SU-DHL-6 (cell line): ENCODE results near the gene TMEM11.

ENCODE experiments used
- H2AFZ ChIP-seq: fragments of 200-600 bp; sonication (generic); 2 replicates; pipeline ENCODE4 v1.6.1; 2014; ENCODE audit warnings: low read depth, mild to moderate bottlenecking, moderate library complexity, mixed read lengths, antibody characterized with exemption, low read length; ENCODE audit not compliant: severe bottlenecking
- H3F3A ChIP-seq: fragments of 200-600 bp; shearing (Covaris generic); 2 replicates; pipeline ENCODE4 v1.6.0; 2016; ENCODE audit warnings: antibody characterized with exemption, mild to moderate bottlenecking; ENCODE audit not compliant: insufficient read depth
- H3K27ac ChIP-seq: fragments of 200-600 bp; sonication (generic); 2 replicates; pipeline ENCODE4 v1.5.1; 2016; ENCODE audit warnings: low read depth, mild to moderate bottlenecking, low read length, moderate library complexity, mixed read lengths
- H3K27me3 ChIP-seq: fragments of 200-600 bp; sonication (generic), shearing (Covaris generic); 2 replicates; pipeline ENCODE4 v1.6.0; 2014; ENCODE audit warnings: mild to moderate bottlenecking, low read length
- H3K36me3 ChIP-seq: fragments of 200-600 bp; sonication (generic); 2 replicates; pipeline ENCODE4 v1.6.1; 2014; ENCODE audit warnings: mild to moderate bottlenecking, low read length, mixed read lengths
- H3K4me2 ChIP-seq: fragments of 300-600, 200-600 bp; shearing (Covaris generic), sonication (generic); 2 replicates; pipeline ENCODE4 v1.6.0; 2014; ENCODE audit warnings: low read length, low read depth, mild to moderate bottlenecking; ENCODE audit not compliant: poor library complexity, severe bottlenecking
- H3K4me3 ChIP-seq: fragments of 200-600 bp; sonication (generic); 2 replicates; pipeline ENCODE4 v1.5.1; 2014; ENCODE audit warnings: antibody characterized with exemption, low read length, mild to moderate bottlenecking, mixed read lengths; ENCODE audit not compliant: insufficient read depth, poor library complexity, severe bottlenecking
- H3K79me2 ChIP-seq: fragments of 200-600 bp; sonication (generic); 2 replicates; pipeline ENCODE4 v1.6.1; 2014; ENCODE audit warnings: mild to moderate bottlenecking, low read length, moderate library complexity; ENCODE audit not compliant: insufficient read depth
- H3K9ac ChIP-seq: fragments of 200-600 bp; sonication (generic); 2 replicates; pipeline ENCODE4 v1.7.0; 2014; ENCODE audit warnings: mild to moderate bottlenecking, low read length
- H3K9me2 ChIP-seq: fragments of 200-600 bp; sonication (generic); replicated peaks from 2 replicates; pipeline ENCODE4 v1.6.1; 2014; ENCODE audit warnings: low read length; ENCODE audit not compliant: insufficient read depth
- H3K9me3 ChIP-seq: fragments of 200-600 bp; sonication (generic); 2 replicates; pipeline ENCODE4 v1.6.1; 2014; ENCODE audit warnings: low read length, mixed read lengths; ENCODE audit not compliant: insufficient read depth
- H4K20me1 ChIP-seq: fragments of 200-600 bp; sonication (generic); 2 replicates; pipeline ENCODE4 v1.6.1; 2014; ENCODE audit warnings: low read depth, mild to moderate bottlenecking, antibody characterized with exemption, low read length, moderate library complexity, mixed read lengths
- CTCF ChIP-seq: fragments of 200-600 bp; sonication (generic); IDR thresholded peaks from one replicate; pipeline ENCODE4 v1.5.1; 2017; ENCODE audit warnings: antibody characterized with exemption, mild to moderate bottlenecking, low read length, moderate library complexity; ENCODE audit not compliant: insufficient read depth, poor library complexity, severe bottlenecking
- EZH2phosphoT487 ChIP-seq: fragments of 200-600 bp; sonication (generic), shearing (Covaris generic); conservative IDR thresholded peaks from 2 replicates; pipeline ENCODE4 v1.6.1; 2018; ENCODE audit warnings: mild to moderate bottlenecking, antibody characterized with exemption, low read length, moderate library complexity, mixed read lengths

The TMEM11 gene, protein sequence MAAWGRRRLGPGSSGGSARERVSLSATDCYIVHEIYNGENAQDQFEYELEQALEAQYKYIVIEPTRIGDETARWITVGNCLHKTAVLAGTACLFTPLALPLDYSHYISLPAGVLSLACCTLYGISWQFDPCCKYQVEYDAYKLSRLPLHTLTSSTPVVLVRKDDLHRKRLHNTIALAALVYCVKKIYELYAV

DNA sequence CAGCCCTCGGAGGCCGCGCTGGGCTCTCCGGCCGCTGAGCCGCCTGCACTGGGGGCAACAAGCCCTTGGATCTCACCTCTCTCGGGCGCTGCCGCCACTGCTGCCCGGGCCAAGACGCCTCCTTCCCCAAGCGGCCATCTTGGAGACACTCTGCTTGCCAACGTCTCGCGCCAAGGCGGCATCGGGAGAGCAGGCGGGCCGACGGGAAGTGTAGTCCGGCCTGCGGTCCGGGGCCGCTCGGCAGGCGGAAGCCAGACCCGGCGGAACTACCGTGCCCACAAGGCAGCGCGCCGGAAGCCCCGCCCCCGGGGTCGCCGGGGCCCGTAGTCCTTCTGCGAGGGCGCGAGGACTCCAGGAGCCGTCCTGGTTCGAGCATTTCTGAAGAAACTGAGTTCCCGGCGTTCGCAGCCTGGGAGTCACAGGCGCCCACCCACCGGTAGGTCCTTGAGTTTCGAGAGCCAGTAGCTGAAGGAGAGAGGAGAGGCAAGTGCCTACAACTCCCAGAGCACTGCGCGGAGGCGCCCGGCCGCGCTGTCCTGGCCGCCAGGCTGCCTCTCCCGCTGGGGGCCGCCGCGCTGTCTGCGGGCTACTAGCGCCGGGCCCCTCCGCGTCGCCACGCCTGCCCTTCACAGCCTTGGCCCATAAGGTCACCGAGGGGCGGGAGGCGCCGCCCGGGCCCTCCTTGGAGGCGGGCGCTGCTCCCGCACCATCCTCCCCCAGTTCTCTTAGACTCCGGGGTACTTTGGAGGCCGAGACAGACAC lies at the start of gene TMEM11:
Gene TMEM11 (minus strand): TSS at position 147 of the 762 bp plus-strand sequence. CDS start 9 bp downstream, at position 138.
- Histone ChIP-seq H3K36me3 (no peaks in the 10 kb centered on the region), H3K9me3 (no peaks in the 10 kb centered on the region), H3F3A (no peaks in the 10 kb centered on the region), H3K9ac (peak within 1 kb of the TSS; percentile 98), H3K9me2 (no peaks in the 10 kb centered on the region), H3K27me3 (no peaks in the 10 kb centered on the region), H3K79me2 (peaks cover 87% of the 10 kb centered on the region), H3K4me2 (peak within 1 kb of the TSS; percentile 94), H2AFZ (peak within 1 kb of the TSS; percentile 87), H3K4me3 (peak within 1 kb of the TSS; percentile 81), H4K20me1 (peaks cover 14% of the 10 kb centered on the region), H3K27ac (peak within 1 kb of the TSS; percentile 76)
- TF ChIP-seq CTCF (no peak), EZH2phosphoT487 (no peak)

- H3K36me3 ChIP-seq, result no peaks in the 10 kb centered on the region
- H3K9me3 ChIP-seq, result no peaks in the 10 kb centered on the region
- no peaks in the 10 kb centered on the region for H3K79me2 ChIP-seq
- H3K4me3 ChIP-seq, result no peak overlapping the region
- H3K27me3 ChIP-seq, result no peaks in the 10 kb centered on the region
- TF ChIP-seq EZH2phosphoT487 (no peak), CTCF (no peak)
- H2AFZ ChIP-seq, result no peak overlapping the region
- H4K20me1 ChIP-seq, result no peaks in the 10 kb centered on the region
- H3K27ac ChIP-seq, result no peak overlapping the region
- no peaks in the 10 kb centered on the region for H3F3A ChIP-seq
- H3K9ac ChIP-seq, result no peak overlapping the region
- H3K9me2 ChIP-seq, result no peaks in the 10 kb centered on the region
- no peak overlapping the region for H3K4me2 ChIP-seq
Measured at GRCh38 chr17:21263376-21263775, 49.4 kb upstream of the TMEM11 start.

- Histone ChIP-seq H3K36me3 (no peaks in the 10 kb centered on the region), H3K4me2 (no peak overlapping the region), H3K9me2 (no peaks in the 10 kb centered on the region), H3K9ac (no peak overlapping the region), H3K9me3 (no peaks in the 10 kb centered on the region), H3K27ac (no peak overlapping the region), H3K79me2 (no peaks in the 10 kb centered on the region), H3F3A (no peaks in the 10 kb centered on the region), H3K27me3 (no peaks in the 10 kb centered on the region), H4K20me1 (no peaks in the 10 kb centered on the region), H2AFZ (no peak overlapping the region), H3K4me3 (no peak overlapping the region)
- no peak for TF ChIP-seq EZH2phosphoT487
- TF ChIP-seq CTCF, result no peak
Measured at GRCh38 chr17:21262259-21262993, 48.5 kb upstream of the TMEM11 start.
